Liver (tissue), 3 donors: Measurements from ENCODE around the gene MGAT5.

Experiments used
- CTCF ChIP-seq: fragments of 150-350 bp; IDR thresholded peaks from 2 replicates; pipeline ENCODE4 v1.5.1; 2017; ENCODE audit warnings: improper control_type of control experiment, low read depth, low read length; ENCODE audit not compliant: missing input control
- NR2F2 ChIP-seq: IDR thresholded peaks from 2 replicates; pipeline ENCODE4 v1.6.1; 2016; ENCODE audit warnings: antibody characterized with exemption
- RAD21 ChIP-seq, 2 donors: IDR thresholded peaks; 2 replicates each; pipeline ENCODE4 v1.6.1; 2016; ENCODE audit warnings: antibody characterized with exemption in 2 of 2, mild to moderate bottlenecking in 2 of 2
- ZBTB33 ChIP-seq: IDR thresholded peaks from 2 replicates; pipeline ENCODE4 v1.6.1; 2016; ENCODE audit warnings: antibody characterized with exemption
- TF ChIP-seq, protein P1 (sequence below): IDR thresholded peaks from 2 replicates; pipeline ENCODE4 v1.6.1; 2016; ENCODE audit warnings: antibody characterized with exemption, mild to moderate bottlenecking
- donor health status: healthy.
- donor health status: healthy.

DNA sequence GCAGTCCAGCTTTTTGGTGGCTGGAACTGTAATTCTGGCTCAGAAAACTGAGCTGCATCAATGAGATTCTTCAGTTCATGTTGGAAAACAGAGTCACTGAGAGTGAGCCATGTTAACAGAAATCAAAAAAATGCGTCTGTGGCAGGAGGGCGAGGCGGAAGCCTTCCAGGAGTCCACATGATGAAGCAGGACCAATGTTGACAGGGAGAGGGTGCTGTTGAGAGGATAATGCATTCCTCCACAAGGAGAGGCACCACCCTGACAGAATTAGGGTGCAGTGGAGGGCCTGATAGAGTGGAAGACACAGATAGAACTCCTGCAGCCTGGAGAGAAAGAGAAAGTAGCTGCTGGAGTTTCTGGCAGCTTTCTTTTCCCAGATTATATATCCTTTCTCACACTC, 111.5 kb downstream of the MGAT5 start:
- TF ChIP-seq CTCF, result no peak
- TF ChIP-seq NR2F2, result no peak
- TF ChIP-seq ZBTB33, result no peak
- TF ChIP-seq, protein P1, sequence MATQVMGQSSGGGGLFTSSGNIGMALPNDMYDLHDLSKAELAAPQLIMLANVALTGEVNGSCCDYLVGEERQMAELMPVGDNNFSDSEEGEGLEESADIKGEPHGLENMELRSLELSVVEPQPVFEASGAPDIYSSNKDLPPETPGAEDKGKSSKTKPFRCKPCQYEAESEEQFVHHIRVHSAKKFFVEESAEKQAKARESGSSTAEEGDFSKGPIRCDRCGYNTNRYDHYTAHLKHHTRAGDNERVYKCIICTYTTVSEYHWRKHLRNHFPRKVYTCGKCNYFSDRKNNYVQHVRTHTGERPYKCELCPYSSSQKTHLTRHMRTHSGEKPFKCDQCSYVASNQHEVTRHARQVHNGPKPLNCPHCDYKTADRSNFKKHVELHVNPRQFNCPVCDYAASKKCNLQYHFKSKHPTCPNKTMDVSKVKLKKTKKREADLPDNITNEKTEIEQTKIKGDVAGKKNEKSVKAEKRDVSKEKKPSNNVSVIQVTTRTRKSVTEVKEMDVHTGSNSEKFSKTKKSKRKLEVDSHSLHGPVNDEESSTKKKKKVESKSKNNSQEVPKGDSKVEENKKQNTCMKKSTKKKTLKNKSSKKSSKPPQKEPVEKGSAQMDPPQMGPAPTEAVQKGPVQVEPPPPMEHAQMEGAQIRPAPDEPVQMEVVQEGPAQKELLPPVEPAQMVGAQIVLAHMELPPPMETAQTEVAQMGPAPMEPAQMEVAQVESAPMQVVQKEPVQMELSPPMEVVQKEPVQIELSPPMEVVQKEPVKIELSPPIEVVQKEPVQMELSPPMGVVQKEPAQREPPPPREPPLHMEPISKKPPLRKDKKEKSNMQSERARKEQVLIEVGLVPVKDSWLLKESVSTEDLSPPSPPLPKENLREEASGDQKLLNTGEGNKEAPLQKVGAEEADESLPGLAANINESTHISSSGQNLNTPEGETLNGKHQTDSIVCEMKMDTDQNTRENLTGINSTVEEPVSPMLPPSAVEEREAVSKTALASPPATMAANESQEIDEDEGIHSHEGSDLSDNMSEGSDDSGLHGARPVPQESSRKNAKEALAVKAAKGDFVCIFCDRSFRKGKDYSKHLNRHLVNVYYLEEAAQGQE, result no peak
- TF ChIP-seq RAD21 (IDR thresholded peaks at IDR 0.05), result no peak
